Adrenal gland (tissue), 12 donors: ENCODE measurements around the gene IGDCC3. TPM values are rescaled to one million over a fixed set of nuclear protein-coding genes. Genes with fewer than 3 reads are reported as not detected.
A peak's percentile ranks its signal among the peaks of the same experiment; 100 is the strongest.

Experiments
- DNase-seq, 7 donors: peaks; one replicate each; pipeline ENCODE4 v3.0.0-alpha.2; 2019 to 2020
- H3K27ac ChIP-seq, 5 donors: fragments of 200-600 bp; sonication (generic) in 4 of 5; 1 replicate in 3 of 5; 2 replicates in 2 of 5; pipeline versions ENCODE4 v1.5.1 to v1.8.0; 2016 to 2020; ENCODE audit warnings: mild to moderate bottlenecking in 1 of 5
- H3K27me3 ChIP-seq: fragments of 200-600 bp; 2 replicates; pipeline ENCODE4 v1.8.0; 2021
- H3K36me3 ChIP-seq, 2 donors: fragments of 200-600 bp; replicated peaks in 1 of 2; 1 replicate in 1 of 2; 2 replicates in 1 of 2; pipeline versions ENCODE4 v1.5.1 to v1.8.0; 2018 to 2022
- H3K4me1 ChIP-seq, 2 donors: fragments of 200-600 bp; replicated peaks in 1 of 2; 1 replicate in 1 of 2; 2 replicates in 1 of 2; pipeline versions ENCODE4 v1.5.1 to v1.8.0; 2018 to 2021
- H3K4me3 ChIP-seq, 4 donors: fragments of 200-600 bp; sonication (generic) in 3 of 4; one replicate each; pipeline ENCODE4 v1.5.1; 2016 to 2018
- H3K9me3 ChIP-seq, 3 donors: fragments of 200-600 bp; sonication (generic) in 1 of 3; replicated peaks in 1 of 3; 1 replicate in 2 of 3; 2 replicates in 1 of 3; pipeline versions ENCODE4 v1.5.1 to v1.8.0; 2016 to 2021
- CTCF ChIP-seq, 6 experiments: fragments of 450-650 bp in 4 of 6; fragments of 200-600 bp in 2 of 6; sonication (generic) in 1 of 6; IDR thresholded peaks; 1 replicate in 5 of 6; 2 replicates in 1 of 6; pipeline versions ENCODE4 v1.5.1 to v1.8.0; 2016 to 2021; ENCODE audit warnings: antibody characterized with exemption in 6 of 6, mild to moderate bottlenecking in 2 of 6, moderate library complexity in 1 of 6
- POLR2A ChIP-seq, 2 donors: fragments of 450-650 bp; IDR thresholded peaks; one replicate each; pipeline ENCODE4 v1.6.1; 2017; ENCODE audit warnings: antibody characterized with exemption in 2 of 2, mild to moderate bottlenecking in 2 of 2, moderate library complexity in 1 of 2
- WGBS, 4 donors: extraction: QIAGEN DNeasy Blood & Tissue Kit in 2 of 4; methylation state at CpG; one replicate each; pipeline versions ENCODE4 v1.1.5 to v1.1.7; 2013 to 2017; 5-methylcytosine and 5-hydroxymethylcytosine counted together
- intact Hi-C, 2 donors: fragments of 100-400 bp; cut with DNase I; formaldehyde crosslinking; loops; one replicate each; pipeline versions ENCODE4 v1.14.1 to v1.15.0; 2022 to 2023
- polyA plus RNA-seq, 3 donors: library from polyadenylated mRNA; stranded (reverse); fragments of 200-250 nt in 2 of 3; fragments of 350-450 nt in 1 of 3; fragmentation: Illumina TruSeq in 1 of 3; extraction: RNeasy Lipid Tissue Mini Kit (QIAGEN cat#74804) in 1 of 3; gene quantifications; one replicate each; pipeline ENCODE4 v1.2.3, GENCODE V29; 2013 to 2014
- total RNA-seq, 9 donors: library from RNA; depleted of rRNA in 4 of 9; stranded (reverse); fragments of >200 nt in 4 of 9; fragments of 120-200 nt in 1 of 9; fragmentation: NEBNext Ultra II Directional in 1 of 9; extraction: Animal tissue kit (Norgen Biotek cat#: 25700) in 1 of 9; gene quantifications; one replicate each; pipeline versions ENCODE4 v1.1.0 to v1.2.4, GENCODE V29; 2013 to 2023
- donor health status: healthy with polysubstance abuse.
- donor health status: Bipolar disorder and iron deficiency.
- donor health status: DM: yes; HTN: yes; CAD: no.
- donor health status: DM: no; HTN: no; CAD: no.
- donor health status: DM: no; HTN: no; CAD: no.
- donor health status: DM: yes; HTN: yes; CAD: no.

Gene IGDCC3
- total and polyA plus RNA-seq, 12 donors = 0.13 to 0.39 (median 0.29) TPM; not detected in 7

- no peaks in the 10 kb centered on the region for H3K36me3 ChIP-seq
- H3K9me3 ChIP-seq = no peaks in the 10 kb centered on the region
- no peaks in the 10 kb centered on the region for H3K27me3 ChIP-seq
- TF ChIP-seq POLR2A (IDR thresholded peaks at IDR 0.05) (no peak), CTCF (IDR thresholded peaks at IDR 0.05) (no peak)
- DNase-seq = no peak
- no peak overlapping the region for H3K4me3 ChIP-seq
- H3K4me1 ChIP-seq = no peaks in the 10 kb centered on the region
- intact Hi-C loops = no loop called here
- no peak overlapping the region for H3K27ac ChIP-seq
- WGBS, 4 donors = 72 to 83% (median 80%) methylated on average over 23 to 32 of the region's 32 CpGs
These were observed 15.9 kb downstream of the IGDCC3 start for GRCh38 chr15:65361708-65362459.

DNA sequence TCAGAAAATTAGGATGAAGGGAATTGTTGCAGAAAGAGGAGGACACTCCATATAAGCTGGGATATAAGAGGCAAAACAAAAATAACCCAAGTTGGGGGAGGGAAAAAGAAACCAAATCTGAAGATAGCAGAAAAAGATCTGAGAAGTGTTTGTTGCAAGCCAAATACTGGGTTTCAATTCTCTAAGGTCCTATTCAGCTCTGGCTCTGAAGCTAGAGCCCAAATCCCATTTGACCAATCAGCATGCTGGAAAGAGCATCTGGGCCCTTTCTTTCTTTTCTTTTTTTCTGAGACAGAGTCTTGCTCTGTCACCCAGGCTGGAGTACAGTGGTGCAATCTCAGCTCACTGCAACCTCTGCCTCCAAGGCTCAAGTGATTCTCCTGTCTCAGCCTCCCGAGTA, 17.3 kb downstream of the IGDCC3 start:
- Histone ChIP-seq H3K4me3 (no peak overlapping the region), H3K27ac (no peak overlapping the region), H3K27me3 (peaks cover 8% of the 10 kb centered on the region), H3K4me1 (peaks cover 0 to 6% of the 10 kb centered on the region in 2 donors), H3K9me3 (no peaks in the 10 kb centered on the region), H3K36me3 (no peaks in the 10 kb centered on the region)
- WGBS, 4 donors = 77 to 100% (median 93%) methylated on average over 1 of the region's 1 CpG
- no peak for TF ChIP-seq CTCF (IDR thresholded peaks at IDR 0.05)
- TF ChIP-seq POLR2A (IDR thresholded peaks at IDR 0.05) = no peak
- DNase-seq = no peak
- intact Hi-C loops = no loop called here

GRCh38 chr15:65355988-65356353, 21.8 kb downstream of the IGDCC3 start:
- H3K27me3 ChIP-seq = peaks cover 12% of the 10 kb centered on the region
- no peak overlapping the region for H3K27ac ChIP-seq
- WGBS, 4 donors = 35 to 43% (median 40%) methylated on average over 9 to 17 of the region's 17 CpGs
- intact Hi-C loops = no loop called here
- H3K9me3 ChIP-seq = peaks cover 0 to 5% (median 0%) of the 10 kb centered on the region in 3 donors
- peaks cover 0 to 6% of the 10 kb centered on the region in 2 donors for H3K4me1 ChIP-seq
- H3K4me3 ChIP-seq = peak overlapping the region in 1 of 4 donors; percentile 53
- no peak for DNase-seq
- H3K36me3 ChIP-seq = no peaks in the 10 kb centered on the region
- TF ChIP-seq CTCF (IDR thresholded peaks at IDR 0.05) = no peak
- no peak for TF ChIP-seq POLR2A (IDR thresholded peaks at IDR 0.05)

- TF ChIP-seq POLR2A (IDR thresholded peaks at IDR 0.05) (no peak), CTCF (IDR thresholded peaks at IDR 0.05) (no peak)
- intact Hi-C loops = no loop called here
- peaks cover 0 to 5% (median 0%) of the 10 kb centered on the region in 3 donors for H3K9me3 ChIP-seq
- peaks cover 0 to 6% of the 10 kb centered on the region in 2 donors for H3K4me1 ChIP-seq
- no peaks in the 10 kb centered on the region for H3K36me3 ChIP-seq
- WGBS, 4 donors = 5 to 12% (median 6%) methylated on average over 25 to 85 of the region's 85 CpGs
- peaks cover 12% of the 10 kb centered on the region for H3K27me3 ChIP-seq
- peak overlapping the region in 1 of 4 donors; percentile 53 for H3K4me3 ChIP-seq
- no peak for DNase-seq
- H3K27ac ChIP-seq = no peak overlapping the region
These were observed 22.4 kb downstream of the IGDCC3 start for GRCh38 chr15:65355173-65355987.
